ENCODE data around the gene DSCAM. TPM values are rescaled to one million over a fixed set of nuclear protein-coding genes. Genes with fewer than 3 reads are reported as not detected.

The DSCAM gene
- total and polyA plus RNA-seq, 12 donors = under 0.01 to 0.11 (median 0.07) TPM; not detected in 5

GRCh38 chr21:40345711-40346321 is 501.1 kb downstream of the DSCAM start:
- no peak for DNase-seq
- no peak for TF ChIP-seq CTCF (IDR thresholded peaks at IDR 0.05)
- TF ChIP-seq POLR2A (IDR thresholded peaks at IDR 0.05) = no peak
- WGBS, 4 donors = 71 to 87% (median 73%) methylated on average over 9 of the region's 9 CpGs
- Histone ChIP-seq H3K27ac (no peak overlapping the region), H3K4me1 (replicated peaks in 1 of 2) (peaks cover 0 to 2% of the 10 kb centered on the region in 2 donors), H3K9me3 (replicated peaks in 1 of 3) (no peaks in the 10 kb centered on the region), H3K4me3 (no peak overlapping the region), H3K36me3 (replicated peaks in 1 of 2) (no peaks in the 10 kb centered on the region), H3K27me3 (no peaks in the 10 kb centered on the region)
- intact Hi-C loops (cut with DNase I) = no loop called here

GRCh38 chr21:40340357-40340756 is 506.6 kb downstream of the DSCAM start:
- peaks cover 0 to 4% of the 10 kb centered on the region in 2 donors for H3K4me1 ChIP-seq (replicated peaks in 1 of 2)
- H3K27ac ChIP-seq = no peak overlapping the region
- intact Hi-C loops (cut with DNase I) = no loop called here
- no peaks in the 10 kb centered on the region for H3K27me3 ChIP-seq
- H3K4me3 ChIP-seq = no peak overlapping the region
- no peaks in the 10 kb centered on the region for H3K36me3 ChIP-seq (replicated peaks in 1 of 2)
- H3K9me3 ChIP-seq (replicated peaks in 1 of 3) = no peaks in the 10 kb centered on the region
- TF ChIP-seq POLR2A (IDR thresholded peaks at IDR 0.05) (no peak), CTCF (IDR thresholded peaks at IDR 0.05) (no peak)
- no peak for DNase-seq

- no peaks in the 10 kb centered on the region for H3K36me3 ChIP-seq (replicated peaks in 1 of 2)
- no peaks in the 10 kb centered on the region for H3K9me3 ChIP-seq (replicated peaks in 1 of 3)
- no peak overlapping the region for H3K4me3 ChIP-seq
- H3K4me1 ChIP-seq (replicated peaks in 1 of 2) = peaks cover 0 to 4% of the 10 kb centered on the region in 2 donors
- H3K27me3 ChIP-seq = no peaks in the 10 kb centered on the region
- TF ChIP-seq POLR2A (IDR thresholded peaks at IDR 0.05) = no peak
- TF ChIP-seq CTCF (IDR thresholded peaks at IDR 0.05) = no peak
- no peak for DNase-seq
- intact Hi-C loops (cut with DNase I) = no loop called here
- H3K27ac ChIP-seq = no peak overlapping the region
- 91 to 95% (median 93%) methylated on average over 11 to 18 of the region's 18 CpGs for WGBS, 4 donors
Observed at GRCh38 chr21:40339050-40339449, 507.9 kb downstream of the DSCAM start.

GRCh38 chr21:40337981-40338380 is 509.0 kb downstream of the DSCAM start:
- intact Hi-C loops (cut with DNase I) = no loop called here
- H3K4me1 ChIP-seq (replicated peaks in 1 of 2) = peaks cover 0 to 4% of the 10 kb centered on the region in 2 donors
- H3K4me3 ChIP-seq = no peak overlapping the region
- H3K27me3 ChIP-seq = no peaks in the 10 kb centered on the region
- H3K27ac ChIP-seq = no peak overlapping the region
- WGBS, 4 donors = 82 to 85% (median 83%) methylated on average over 13 of the region's 13 CpGs
- H3K36me3 ChIP-seq (replicated peaks in 1 of 2) = no peaks in the 10 kb centered on the region
- no peaks in the 10 kb centered on the region for H3K9me3 ChIP-seq (replicated peaks in 1 of 3)
- DNase-seq = no peak
- TF ChIP-seq POLR2A (IDR thresholded peaks at IDR 0.05) (no peak), CTCF (IDR thresholded peaks at IDR 0.05) (no peak)
